Embryonic facial prominence (tissue), 1 donor: ENCODE results near the gene VAV3.
"Not testable (repeated sequence)": the region's sequence is repeated elsewhere in the genome, so short reads cannot be mapped to it uniquely, and the experiment has no call there.

Source experiments
- DNase-seq: peaks from one replicate; pipeline ENCODE4 v3.0.0-alpha.2; 2016; ENCODE audit errors: extremely low spot score

Gene VAV3

DNA sequence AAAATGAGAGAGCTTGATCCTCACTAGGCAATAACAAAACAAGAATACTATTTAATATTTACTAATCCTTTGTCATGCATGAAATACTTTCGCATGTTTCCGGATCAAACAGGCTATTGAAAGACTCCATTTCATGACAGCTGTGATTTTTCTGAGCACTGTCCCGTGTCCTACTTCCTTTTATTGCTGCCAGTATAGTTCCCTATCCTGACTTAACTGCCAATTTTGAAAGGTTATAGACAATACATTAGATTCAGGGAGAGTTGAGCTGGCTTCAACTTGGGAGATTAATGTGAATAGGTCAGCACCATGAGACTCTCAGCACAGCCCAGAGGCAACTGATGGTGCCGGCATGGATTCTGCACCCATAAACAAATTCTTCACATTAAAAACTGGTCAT is 225.8 kb downstream of the VAV3 start:
- DNase-seq = no peak

DNA sequence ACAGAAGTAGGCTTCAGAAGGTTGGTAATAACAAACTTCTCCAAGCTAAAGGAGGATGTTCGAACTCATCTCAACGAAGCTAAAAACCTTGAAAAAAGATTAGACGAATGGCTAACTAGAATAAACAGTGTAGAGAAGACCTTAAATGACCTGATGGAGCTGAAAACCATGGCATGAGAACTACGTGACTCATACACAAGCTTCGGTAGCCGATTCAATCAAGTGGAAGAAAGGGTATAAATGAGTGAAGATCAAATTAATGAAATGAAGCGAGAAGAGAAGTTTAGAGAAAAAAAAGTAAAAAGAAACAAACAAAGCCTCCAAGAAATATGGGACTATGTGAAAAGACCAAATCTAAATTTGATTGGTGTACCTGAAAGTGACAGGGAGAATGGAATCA is 231.6 kb downstream of the VAV3 start:
- not testable (repeated sequence) for DNase-seq

DNA sequence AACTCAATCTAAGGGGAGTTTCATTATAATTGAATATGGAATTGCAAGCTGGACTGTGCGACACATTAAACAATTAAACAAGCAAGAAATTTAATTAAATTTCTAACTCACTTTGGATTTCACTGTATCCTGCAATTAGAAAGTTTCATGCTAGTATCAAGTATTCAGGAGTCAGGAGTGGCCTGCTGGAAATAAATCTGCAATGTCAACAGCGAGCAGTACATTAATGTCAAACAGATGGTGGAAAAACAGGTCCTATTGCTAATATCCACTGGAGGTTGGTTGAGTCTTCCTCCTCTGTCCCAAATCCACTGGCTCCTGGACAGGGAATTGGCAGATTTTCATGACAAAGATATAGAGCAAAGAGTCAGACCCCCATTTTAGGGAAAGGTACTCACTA is 237.1 kb downstream of the VAV3 start:
- DNase-seq = no peak

DNA sequence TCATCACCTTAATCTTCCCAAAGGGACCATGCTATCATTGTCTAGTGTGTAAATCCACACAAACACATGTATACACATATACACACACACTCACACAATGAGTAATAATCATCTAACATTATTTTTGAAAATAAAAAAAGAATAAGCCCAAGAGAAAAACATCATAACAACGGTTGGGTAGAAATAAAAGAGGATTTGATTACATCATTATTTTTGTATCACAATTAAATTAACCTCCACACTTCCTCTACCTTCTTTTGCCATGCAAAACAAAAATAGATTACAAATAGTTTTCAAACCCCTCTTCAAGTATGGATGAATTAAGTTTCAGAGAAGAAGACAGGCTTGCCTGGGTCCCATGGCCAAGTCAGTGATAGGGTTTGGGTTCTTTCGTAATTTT is 238.1 kb downstream of the VAV3 start:
- no peak for DNase-seq

DNA sequence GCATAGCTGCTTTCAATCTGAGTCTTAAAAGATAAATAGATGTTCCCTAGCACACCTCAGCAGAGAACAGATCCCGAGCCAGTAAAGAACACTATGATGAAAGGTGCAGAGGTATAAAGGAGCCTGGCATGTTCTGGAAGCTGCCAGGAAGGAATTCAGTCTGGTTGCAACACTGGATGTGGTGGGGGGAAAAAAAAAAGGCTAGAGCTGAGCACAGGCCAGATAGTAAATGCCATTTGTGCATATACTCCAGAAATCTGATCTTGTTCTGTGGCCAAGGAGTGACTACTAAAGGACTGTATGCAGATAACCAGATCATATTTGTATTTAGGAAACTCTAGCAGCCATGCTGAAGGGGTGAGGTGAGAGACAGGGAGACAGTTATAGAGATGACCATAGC is 240.3 kb downstream of the VAV3 start:
- DNase-seq = no peak

DNA sequence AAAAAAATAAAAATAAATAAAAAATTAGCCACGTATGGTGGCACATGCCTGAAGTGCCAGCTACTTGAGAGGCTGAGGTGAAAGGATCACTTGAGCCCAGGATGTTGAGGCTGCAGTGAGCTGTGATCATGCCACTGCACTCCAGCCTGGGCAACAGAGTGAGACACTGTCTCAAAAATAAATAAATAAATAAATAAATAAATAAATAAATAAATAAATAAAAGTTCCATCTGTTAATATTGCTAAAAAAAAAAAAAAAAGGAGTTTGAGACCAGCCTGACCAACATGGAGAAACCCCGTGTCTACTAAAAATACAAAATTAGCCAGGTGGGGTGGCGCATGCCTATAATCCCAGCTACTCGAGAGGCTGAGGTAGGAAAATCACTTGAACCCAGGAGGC is 244.8 kb downstream of the VAV3 start:
- not testable (repeated sequence) for DNase-seq

DNA sequence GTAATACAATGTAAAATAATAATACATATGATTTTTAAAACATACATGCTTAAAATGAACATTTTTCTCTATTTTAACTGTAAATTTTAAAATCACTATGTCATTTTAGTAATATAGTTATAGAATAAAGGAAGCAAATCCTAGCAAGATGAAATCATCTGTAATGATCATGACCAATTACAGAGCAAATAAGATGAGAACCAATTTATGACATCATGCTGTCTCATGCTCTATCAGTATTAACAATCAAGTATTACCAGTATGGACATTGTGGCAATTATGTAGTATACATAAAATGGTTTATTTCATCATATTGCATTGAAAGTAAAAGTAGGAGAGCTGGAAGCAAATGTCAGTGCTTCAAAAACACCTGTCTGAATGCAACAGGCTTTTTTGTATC is 255.0 kb downstream of the VAV3 start:
- no peak for DNase-seq

DNA sequence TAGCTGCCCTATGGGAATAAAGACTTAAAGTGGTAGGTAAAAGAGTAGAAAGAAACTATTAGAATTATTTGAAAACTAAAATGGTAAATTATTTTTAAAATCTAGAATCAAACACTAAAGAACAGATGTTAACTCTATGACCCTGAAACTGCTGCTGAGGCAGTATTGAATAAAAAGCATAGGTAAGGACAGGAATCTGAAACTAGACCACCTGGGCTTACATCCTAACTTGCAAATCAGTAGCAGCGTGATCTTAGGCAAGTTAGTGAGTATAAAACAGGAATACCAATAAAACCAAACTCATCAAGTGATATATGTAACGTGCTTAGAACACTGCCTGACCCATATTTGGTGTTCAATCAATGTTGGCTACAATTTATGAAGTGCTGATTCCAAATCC is 257.9 kb downstream of the VAV3 start:
- DNase-seq = no peak

DNA sequence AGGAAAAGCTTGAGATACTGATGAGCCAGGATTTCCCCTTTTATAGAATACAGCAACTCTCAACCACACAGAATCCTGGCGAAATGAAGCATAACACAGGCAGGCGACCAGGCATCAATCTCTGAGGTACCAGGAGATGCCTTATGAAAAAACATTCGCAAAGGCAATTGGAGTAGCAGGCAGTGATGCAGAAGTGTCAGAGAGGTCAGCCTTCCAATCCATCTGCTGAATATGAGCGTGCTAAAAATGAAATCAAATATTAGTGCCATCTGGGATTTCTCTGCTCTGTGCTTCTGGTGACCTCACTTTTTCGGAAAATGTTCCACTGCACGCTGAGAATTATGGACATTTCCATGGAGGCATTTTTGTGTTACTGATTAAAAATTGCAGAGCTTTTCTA is 258.8 kb downstream of the VAV3 start:
- DNase-seq = no peak

DNA sequence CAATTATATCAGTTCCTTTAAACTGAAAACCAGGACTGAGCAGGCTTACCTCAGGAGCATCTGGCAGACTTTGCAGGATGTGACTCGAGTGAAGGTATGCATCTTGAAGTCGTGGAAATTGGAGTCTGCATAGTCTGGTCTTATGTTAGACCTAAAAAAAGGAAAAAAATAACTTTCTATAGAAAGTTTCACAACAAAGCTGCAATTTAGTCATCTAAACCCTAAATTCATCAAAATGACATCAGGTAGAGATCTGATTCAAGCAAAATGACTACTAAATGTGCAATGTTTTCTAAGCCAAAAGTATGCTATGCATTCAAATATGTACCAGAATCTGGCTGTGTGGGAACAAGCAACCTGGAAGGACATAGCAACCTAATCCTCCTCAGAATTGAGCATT is 260.1 kb downstream of the VAV3 start:
- DNase-seq = no peak

DNA sequence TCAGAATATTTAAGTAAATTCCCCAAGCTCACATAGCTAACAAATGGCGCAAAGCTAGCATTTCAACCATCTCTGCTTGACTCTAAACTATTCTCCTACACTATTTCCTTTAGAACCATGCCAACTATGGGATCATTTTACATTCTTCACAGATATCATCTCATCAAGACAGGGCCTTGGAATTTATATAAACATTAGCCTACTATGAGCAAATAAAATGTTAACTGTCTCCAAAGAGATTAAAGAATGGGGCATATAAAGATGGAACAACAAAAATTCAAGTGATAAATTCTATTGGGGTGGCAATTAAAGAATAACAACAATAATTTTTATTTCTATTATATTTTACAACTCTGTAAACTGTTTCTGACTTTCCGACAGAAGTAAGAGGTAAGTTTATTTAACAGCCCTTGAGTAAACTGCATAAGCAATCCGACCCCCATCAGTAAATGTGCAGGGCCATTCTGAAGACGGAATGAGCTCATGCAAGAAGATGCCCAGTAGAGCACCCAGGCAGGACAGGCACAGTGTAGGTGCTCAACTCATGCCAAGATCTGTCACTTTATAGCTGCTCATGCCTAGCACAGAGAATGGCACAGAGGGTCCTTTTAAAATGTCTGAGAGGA is 261.9 kb downstream of the VAV3 start:
- DNase-seq = no peak

DNA sequence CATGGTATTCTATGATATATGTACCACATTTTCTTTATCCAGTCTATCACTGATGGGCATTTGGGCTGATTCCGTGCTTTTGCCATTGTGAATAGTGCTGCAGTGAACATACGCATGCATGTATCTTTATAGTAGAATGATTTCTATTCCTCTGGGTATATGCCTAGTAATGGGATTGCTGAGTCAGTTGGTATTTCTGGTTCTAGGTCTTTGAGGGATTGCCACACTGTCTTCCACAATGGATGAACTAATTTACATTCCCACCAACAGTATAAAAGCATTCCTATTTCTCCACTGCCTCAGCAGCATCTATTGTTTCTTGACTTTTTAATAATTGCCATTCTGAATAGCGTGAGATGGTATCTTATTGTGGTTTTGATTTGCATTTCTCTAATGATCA is 264.3 kb downstream of the VAV3 start:
- DNase-seq = not testable (repeated sequence)

DNA sequence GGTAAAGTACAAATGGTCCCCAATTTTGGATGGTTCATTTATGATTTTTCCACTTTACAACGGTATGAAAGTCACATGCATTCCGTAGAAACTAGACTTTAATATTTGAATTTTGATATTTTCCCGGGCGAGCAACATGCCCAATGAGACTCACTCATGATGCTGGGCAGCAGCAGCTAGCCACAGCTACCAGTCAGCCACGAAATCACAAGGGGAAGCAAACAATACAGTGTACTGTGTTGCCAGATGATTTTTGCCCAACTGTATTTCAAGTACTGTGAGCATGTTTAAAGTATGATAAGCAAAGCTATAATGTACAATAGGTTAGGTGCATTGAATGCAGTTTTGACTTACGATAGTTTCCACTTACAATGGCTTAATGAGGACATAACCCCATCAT is 266.8 kb downstream of the VAV3 start:
- DNase-seq = no peak

DNA sequence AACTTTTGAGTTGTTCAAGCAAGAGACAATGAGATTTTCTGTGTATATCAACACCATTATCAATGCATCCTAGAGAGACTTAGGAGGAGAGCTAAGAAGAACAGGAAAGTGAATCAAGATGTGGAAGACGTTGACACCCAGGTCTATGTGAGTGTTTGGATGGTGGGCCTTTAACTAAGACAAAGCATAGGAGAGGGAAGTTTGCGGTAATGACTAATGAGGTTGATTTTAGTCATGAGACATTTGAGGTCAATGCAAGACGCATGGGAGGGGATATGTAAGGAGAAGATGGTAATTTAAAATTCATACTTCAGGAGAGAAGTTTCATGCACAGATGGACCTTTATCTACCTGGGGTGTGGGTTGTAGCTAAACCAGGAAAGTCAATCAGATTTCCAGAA is 269.6 kb downstream of the VAV3 start:
- no peak for DNase-seq

DNA sequence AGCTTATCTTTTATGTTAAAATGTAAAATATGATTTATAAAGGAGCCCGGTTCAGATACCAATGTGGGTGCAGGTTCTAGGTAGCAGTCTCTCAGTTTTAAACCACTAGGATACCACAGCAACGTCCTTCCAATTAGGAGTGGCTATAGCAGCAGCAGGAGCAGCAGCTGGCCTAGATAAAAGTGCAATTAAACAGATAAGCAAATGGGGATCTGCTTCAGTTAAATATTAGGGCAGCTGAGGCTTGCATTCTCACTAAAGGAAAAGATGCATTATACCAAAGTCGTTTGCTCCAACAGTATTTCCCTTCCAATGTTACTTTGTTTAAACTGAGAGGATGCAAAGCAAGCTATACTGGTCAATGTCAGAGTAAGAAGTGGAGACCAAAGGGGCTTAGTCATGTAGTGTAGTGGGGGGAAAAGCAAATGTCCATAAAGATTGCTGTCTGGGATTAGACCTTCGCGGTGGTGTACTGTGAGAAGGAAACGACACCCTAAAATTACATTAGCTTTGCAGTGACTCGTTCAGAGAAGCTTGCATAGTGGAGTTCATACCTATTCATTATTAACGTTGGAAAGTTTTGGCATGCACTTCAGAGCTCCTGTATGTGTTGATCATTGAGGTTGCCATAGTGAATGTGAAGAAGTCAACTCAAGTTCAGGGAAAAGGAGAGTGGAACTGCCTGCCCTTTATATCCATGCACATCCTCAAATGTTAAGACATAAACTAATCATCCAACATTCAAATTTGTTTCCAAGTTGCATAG is 272.2 kb downstream of the VAV3 start:
- DNase-seq = no peak

DNA sequence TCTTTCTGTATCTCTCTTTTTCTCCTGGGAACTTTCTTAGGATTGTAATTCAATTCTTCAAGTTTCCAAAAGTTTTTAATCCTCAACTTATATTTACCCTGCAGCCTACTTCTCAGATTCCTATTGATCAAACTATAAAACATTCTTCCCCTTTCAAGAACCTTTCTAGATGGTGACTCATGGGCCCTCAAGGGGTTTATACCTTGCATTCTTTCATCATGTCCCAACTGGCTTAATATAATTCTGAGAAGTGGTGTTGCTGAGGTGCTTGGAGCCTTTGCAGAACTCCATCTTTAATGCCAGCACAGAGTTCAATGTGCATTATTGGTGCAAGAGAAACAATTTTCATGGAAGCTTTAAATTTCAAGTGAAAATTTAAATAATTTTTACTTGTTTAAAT is 273.4 kb downstream of the VAV3 start:
- DNase-seq = no peak

DNA sequence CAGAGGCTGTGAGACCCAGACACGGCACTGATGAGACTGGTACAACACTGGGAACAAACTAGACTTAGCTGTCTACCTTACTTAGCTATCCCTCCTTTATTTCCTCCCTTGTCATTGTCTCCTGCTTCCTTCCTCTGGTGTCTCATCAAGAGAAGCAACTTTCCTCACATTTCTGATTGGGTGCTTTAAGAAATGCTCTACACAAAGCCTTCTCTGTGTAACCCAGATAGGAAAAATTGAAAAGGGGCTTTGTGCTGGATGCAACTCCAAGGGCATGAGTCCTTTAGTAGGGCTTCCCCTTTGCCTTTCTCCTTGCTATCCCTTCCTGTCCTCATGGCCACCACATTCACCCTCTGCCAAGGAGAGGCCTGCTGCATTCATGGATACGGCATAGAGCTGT is 274.5 kb downstream of the VAV3 start:
- no peak for DNase-seq

DNA sequence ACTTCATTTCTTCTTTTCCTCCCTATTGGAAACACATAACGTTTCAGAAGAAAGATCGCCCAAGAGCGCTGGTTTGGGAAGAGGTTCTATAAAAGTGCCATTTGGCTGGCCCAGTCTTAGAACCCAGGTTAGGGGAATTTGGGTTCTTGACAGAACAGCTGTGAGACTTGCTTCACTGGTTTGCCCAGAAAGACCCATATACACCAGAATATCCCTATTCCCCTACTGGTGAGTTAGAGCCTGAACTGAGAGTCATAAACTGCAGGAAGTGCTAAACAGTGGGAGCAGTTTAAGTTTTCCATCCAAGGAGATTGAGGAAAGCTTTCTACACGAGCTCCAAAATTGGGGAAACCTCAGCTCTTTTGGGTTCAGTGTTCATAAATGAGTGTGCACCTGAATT is 275.2 kb downstream of the VAV3 start:
- DNase-seq = no peak

DNA sequence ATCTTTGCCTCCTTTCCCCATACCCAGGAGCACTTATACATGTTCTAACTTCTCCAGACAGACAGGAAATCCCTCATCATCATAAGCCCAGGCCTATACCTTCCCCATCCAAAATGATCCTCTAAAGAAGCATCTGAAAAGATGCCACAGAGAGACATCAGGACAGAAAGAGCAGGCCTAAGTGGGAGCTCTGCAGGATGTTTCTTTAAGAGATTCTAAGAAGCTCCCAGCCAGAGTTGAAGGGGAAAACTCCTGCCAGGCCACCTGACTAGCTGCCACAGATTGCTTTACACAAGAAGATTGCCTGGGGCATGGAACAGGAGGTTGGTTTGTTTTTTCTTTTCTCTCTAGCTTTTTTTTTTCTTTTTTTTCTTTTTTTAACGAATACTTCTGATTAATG is 275.8 kb downstream of the VAV3 start:
- no peak for DNase-seq

DNA sequence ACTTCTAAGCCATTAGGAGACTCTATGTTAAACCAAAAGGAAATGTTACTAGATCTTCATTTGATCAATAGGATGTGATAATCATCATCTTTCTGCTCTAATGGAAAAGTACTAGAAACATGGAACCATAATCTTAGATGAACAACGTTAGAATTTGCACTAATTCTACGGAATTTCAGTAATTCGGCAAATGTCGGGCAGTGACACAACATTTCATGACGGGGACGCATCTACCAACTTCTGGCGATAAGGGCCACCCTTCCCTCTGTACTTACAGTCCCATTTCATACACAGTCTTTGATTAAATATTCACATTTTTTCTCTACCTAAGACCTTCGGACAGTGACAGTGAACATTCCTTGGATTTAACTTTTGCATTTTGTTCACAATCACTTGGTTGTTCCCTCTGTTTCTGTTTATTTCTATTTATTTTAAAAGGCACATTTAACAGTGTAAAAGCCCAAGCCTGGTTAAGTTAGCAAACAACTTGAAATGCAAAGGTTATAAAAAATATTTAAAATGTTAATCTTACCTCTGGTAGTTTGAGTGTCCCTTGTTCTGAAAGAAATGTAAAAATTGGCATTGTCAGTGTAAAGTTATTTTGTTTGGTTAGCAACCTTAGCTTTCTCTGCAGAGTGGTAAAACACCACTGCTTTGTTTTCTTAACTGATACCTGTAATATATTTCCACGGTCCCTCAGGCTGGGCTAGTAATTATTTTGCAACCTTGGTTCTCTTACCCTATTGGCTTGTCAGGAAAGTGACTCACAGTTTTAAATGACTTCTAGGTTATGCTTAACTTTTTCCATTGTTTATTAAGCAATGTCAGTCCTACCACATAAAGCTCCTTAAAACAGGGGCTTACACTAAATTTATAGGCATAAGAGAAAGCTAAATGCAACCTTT is 276.9 kb downstream of the VAV3 start:
- DNase-seq = no peak

DNA sequence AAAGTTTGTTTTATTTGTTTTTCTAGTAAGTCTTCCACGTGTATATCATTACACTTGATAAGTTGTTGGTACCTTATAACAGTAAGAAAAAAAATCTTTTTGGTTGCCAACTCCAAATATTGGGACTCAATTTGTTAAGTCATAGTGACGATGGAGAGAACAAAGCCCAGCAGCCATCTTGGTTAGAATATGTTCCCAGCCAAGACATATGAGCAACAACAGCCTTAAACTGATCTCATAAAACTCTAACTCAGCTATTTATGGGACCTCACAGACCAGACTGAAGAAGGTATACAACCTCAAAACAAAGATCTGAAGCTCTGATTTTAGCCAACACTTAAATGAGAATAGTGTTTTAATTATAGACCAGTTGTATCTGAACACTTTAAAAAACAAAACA is 281.3 kb downstream of the VAV3 start:
- DNase-seq = no peak

DNA sequence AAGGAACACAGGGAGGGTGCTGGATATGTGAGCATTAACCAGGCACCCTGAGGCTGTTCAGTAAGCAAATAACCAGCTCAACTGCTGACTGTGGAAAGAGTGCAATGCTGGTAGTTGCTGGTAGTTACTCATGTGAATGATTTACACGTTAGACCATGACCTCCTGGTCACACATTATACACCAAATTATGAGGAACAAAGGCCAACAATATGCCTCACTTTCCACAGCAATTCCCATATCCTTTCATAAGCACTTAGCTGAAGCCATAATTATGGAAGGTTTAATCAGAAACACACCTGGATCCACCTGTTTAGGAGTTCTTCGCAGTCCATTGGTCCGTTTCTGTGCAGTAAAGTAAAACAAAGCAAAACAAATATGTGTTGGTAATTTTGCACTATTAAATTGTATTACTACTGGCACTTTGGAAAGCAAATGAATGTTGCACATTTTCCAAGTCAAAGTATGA is 281.8 kb downstream of the VAV3 start:
- no peak for DNase-seq

DNA sequence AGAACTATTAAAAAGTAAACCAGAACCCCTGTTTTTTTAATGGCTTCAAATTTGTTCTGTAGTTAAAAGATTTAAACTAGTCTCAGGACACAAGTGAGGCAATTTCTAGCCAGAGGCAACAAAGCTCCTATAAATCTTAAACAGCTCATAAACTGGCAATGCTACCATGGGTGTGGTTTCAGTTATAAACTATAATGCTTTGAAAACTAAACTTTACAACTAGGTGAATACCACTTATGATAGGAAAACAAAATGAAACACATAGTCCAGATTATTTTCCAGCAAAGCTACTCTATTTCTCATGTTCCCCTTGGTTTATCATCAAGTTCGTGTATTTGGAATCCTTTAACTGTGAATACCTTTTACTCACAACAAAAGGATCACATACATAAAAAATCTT is 282.5 kb downstream of the VAV3 start:
- no peak for DNase-seq
